DND-41 (cell line): ENCODE results near the gene PRR35.

Experiments used
- ATAC-seq: fragments of 200-7000 bp; cut with Tn5 transposase; 3 replicates; pipeline ENCODE4 v1.9.1; 2021; ENCODE audit warnings: low read depth; ENCODE audit not compliant: insufficient read depth
- DNase-seq: peaks from one replicate; pipeline ENCODE4 v3.0.0-alpha.2; 2020
- H2AFZ ChIP-seq: 2 replicates; pipeline ENCODE4 v1.6.0; 2012; ENCODE audit warnings: low read depth, low read length
- H3K27ac ChIP-seq: 2 replicates; pipeline ENCODE4 v1.5.1; 2012; ENCODE audit warnings: low read length, inconsistent platforms
- H3K27me3 ChIP-seq: fragments of 200-600 bp; sonication (generic); 2 replicates; pipeline ENCODE4 v1.6.0; 2012; ENCODE audit warnings: low read length, mild to moderate bottlenecking, inconsistent platforms; ENCODE audit not compliant: insufficient read depth, poor library complexity
- H3K36me3 ChIP-seq: 2 replicates; pipeline ENCODE4 v1.5.1; 2012; ENCODE audit warnings: low read length, inconsistent platforms; ENCODE audit not compliant: insufficient read depth
- H3K4me1 ChIP-seq: 2 replicates; pipeline ENCODE4 v1.5.1; 2012; ENCODE audit warnings: mild to moderate bottlenecking, low read length; ENCODE audit not compliant: insufficient read depth
- H3K4me2 ChIP-seq: 2 replicates; pipeline ENCODE4 v1.6.0; 2012; ENCODE audit warnings: mild to moderate bottlenecking, moderate library complexity, low read length, inconsistent platforms; ENCODE audit not compliant: insufficient read depth
- H3K4me3 ChIP-seq, 2 experiments: fragments of 200-600 bp in 1 of 2; shearing (Covaris generic) in 1 of 2; 2 replicates each; pipeline ENCODE4 v1.5.1; 2012 to 2016; ENCODE audit warnings: inconsistent platforms in 2 of 2, low read length in 2 of 2, mild to moderate bottlenecking in 2 of 2, low read depth in 1 of 2, moderate library complexity in 1 of 2
- H3K79me2 ChIP-seq: 2 replicates; pipeline ENCODE4 v1.6.0; 2012; ENCODE audit warnings: low read length, inconsistent platforms; ENCODE audit not compliant: insufficient read depth
- H3K9ac ChIP-seq: 2 replicates; pipeline ENCODE4 v1.6.0; 2012; ENCODE audit warnings: low read depth, mild to moderate bottlenecking, inconsistent platforms, low read length, moderate library complexity
- H3K9me3 ChIP-seq: 2 replicates; pipeline ENCODE4 v1.5.1; 2012; ENCODE audit warnings: low read length, moderate library complexity, mild to moderate bottlenecking, inconsistent platforms; ENCODE audit not compliant: insufficient read depth, severe bottlenecking
- H4K20me1 ChIP-seq: 2 replicates; pipeline ENCODE4 v1.6.0; 2012; ENCODE audit warnings: low read length; ENCODE audit not compliant: insufficient read depth
- EZH2 ChIP-seq: IDR thresholded peaks from 3 replicates; pipeline ENCODE4 v1.6.1; 2012; ENCODE audit warnings: borderline replicate concordance, low read depth, mild to moderate bottlenecking, moderate library complexity, low read length, inconsistent platforms; ENCODE audit not compliant: severe bottlenecking
- TF ChIP-seq, protein P1 (sequence below): IDR thresholded peaks from 2 replicates; pipeline ENCODE4 v1.5.1; 2012; ENCODE audit warnings: borderline replicate concordance, low read length, moderate library complexity, mild to moderate bottlenecking; ENCODE audit not compliant: poor library complexity, severe bottlenecking; ENCODE audit errors: extremely low read depth

The PRR35 gene

DNA sequence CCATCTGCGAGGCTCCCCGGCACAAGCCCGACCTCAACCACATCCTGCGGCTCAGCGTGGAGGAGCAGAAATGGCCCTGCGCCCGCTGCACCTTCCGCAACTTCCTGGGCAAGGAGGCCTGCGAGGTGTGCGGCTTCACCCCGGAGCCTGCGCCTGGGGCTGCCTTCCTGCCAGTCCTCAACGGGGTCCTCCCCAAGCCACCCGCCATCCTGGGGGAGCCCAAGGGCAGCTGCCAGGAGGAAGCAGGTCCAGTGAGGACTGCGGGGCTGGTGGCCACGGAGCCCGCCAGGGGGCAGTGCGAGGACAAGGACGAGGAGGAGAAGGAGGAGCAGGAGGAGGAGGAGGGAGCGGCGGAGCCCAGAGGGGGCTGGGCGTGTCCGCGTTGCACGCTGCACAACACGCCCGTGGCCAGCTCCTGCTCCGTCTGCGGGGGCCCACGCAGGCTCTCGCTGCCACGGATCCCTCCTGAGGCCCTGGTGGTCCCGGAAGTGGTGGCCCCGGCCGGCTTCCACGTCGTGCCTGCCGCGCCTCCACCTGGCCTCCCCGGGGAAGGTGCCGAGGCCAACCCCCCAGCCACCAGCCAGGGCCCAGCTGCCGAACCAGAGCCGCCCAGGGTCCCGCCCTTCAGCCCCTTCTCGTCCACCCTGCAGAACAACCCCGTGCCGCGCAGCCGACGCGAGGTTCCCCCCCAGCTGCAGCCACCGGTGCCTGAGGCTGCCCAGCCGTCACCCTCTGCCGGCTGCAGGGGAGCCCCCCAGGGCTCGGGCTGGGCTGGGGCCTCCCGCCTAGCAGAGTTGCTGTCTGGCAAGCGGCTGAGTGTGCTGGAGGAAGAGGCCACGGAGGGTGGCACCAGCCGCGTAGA lies 13.1 kb upstream of the PRR35 start:
- H3K4me2 ChIP-seq: no peak overlapping the region
- H3K9ac ChIP-seq: no peak overlapping the region
- no peaks in the 10 kb centered on the region for H3K27me3 ChIP-seq
- H3K36me3 ChIP-seq: peaks cover 45% of the 10 kb centered on the region
- DNase-seq (peak; percentile 49), ATAC-seq (peak; percentile 56)
- no peak overlapping the region for H3K27ac ChIP-seq
- H3K4me1 ChIP-seq: no peaks in the 10 kb centered on the region
- no peak overlapping the region for H3K4me3 ChIP-seq
- no peaks in the 10 kb centered on the region for H3K9me3 ChIP-seq
- H2AFZ ChIP-seq: no peak overlapping the region
- peaks cover 34% of the 10 kb centered on the region for H3K79me2 ChIP-seq
- H4K20me1 ChIP-seq: peaks cover 50% of the 10 kb centered on the region
- TF ChIP-seq, protein P1, sequence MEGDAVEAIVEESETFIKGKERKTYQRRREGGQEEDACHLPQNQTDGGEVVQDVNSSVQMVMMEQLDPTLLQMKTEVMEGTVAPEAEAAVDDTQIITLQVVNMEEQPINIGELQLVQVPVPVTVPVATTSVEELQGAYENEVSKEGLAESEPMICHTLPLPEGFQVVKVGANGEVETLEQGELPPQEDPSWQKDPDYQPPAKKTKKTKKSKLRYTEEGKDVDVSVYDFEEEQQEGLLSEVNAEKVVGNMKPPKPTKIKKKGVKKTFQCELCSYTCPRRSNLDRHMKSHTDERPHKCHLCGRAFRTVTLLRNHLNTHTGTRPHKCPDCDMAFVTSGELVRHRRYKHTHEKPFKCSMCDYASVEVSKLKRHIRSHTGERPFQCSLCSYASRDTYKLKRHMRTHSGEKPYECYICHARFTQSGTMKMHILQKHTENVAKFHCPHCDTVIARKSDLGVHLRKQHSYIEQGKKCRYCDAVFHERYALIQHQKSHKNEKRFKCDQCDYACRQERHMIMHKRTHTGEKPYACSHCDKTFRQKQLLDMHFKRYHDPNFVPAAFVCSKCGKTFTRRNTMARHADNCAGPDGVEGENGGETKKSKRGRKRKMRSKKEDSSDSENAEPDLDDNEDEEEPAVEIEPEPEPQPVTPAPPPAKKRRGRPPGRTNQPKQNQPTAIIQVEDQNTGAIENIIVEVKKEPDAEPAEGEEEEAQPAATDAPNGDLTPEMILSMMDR: no peak
- TF ChIP-seq EZH2: no peak

DNA sequence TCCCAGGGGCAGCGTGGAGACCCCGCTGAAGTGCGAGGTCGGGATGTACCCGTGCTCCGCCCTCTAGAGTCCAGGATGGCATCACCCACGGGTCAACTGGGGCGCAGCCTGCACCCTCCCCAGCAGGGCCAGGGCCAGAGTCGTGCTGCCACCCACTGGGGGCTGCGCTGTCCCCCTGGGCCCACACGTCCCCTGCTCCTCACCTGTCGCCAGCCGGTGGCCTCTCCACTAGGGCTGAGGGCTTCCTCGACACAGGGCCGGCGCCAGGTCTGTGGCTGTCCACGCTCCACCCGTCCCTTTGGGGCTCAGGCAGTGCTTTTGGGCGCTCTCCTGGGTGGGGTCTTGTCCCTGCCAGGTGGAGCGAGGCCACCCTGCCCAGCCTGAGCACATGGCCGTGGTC lies 11.6 kb upstream of the PRR35 start:
- no peak overlapping the region for H2AFZ ChIP-seq
- H3K27me3 ChIP-seq: no peaks in the 10 kb centered on the region
- TF ChIP-seq EZH2: no peak
- TF ChIP-seq, protein P1: no peak
- no peaks in the 10 kb centered on the region for H3K9me3 ChIP-seq
- peaks cover 52% of the 10 kb centered on the region for H3K36me3 ChIP-seq
- peaks cover 21% of the 10 kb centered on the region for H3K79me2 ChIP-seq
- DNase-seq: no peak
- H4K20me1 ChIP-seq: peaks cover 39% of the 10 kb centered on the region
- no peak for ATAC-seq
- H3K4me1 ChIP-seq: no peaks in the 10 kb centered on the region
- H3K27ac ChIP-seq: no peak overlapping the region
- no peak overlapping the region for H3K4me3 ChIP-seq
- H3K9ac ChIP-seq: no peak overlapping the region
- no peak overlapping the region for H3K4me2 ChIP-seq

DNA sequence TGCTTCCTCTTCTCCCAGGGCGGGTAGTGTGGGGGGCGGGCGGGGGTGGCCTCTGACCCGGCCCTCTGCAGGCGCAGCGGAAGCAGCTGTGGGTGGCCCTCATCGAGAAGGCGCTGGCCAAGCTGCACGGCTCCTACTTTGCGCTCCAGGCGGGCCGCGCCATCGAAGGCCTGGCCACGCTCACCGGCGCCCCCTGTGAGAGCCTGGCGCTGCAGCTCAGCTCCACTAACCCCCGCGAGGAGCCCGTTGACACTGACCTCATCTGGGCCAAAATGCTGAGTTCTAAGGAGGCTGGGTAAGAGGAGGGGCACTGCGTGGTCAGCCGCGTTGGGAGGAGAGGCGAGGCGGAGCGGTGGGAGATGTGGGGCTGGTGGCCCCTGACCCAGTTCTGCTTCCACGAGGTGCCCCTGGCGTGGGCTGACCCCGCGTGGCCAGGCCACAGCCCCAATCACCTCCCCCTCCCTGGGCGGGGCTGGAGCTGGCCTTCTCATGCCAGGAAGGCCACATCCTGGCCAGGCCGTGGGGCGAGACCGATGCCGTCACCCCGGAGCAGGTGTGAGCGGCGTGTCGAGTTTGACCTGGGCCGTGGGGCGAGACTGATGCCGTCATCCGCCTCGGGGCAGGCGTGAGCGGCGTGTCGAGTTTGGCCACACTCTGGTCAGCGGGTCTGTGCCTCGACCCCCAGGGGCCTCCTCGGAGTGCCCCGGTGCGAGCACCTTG lies 10.5 kb upstream of the PRR35 start:
- Histone ChIP-seq H3K4me3 (no peak overlapping the region), H3K36me3 (peaks cover 52% of the 10 kb centered on the region)

More for the DNA sequence above, 10.5 kb upstream of the PRR35 start:
- Histone ChIP-seq H3K9ac (no peak overlapping the region), H4K20me1 (peaks cover 34% of the 10 kb centered on the region), H3K9me3 (no peaks in the 10 kb centered on the region), H3K4me1 (no peaks in the 10 kb centered on the region), H3K4me2 (no peak overlapping the region), H3K27me3 (no peaks in the 10 kb centered on the region), H3K27ac (no peak overlapping the region), H3K79me2 (peaks cover 12% of the 10 kb centered on the region), H2AFZ (no peak overlapping the region)
- no peak for TF ChIP-seq EZH2
- TF ChIP-seq, protein P1: peak; percentile 45
- ATAC-seq: no peak
- no peak for DNase-seq
